ENCODE results near the gene IP6K1. TPM values are rescaled to one million over a fixed set of nuclear protein-coding genes. Genes with fewer than 3 reads are reported as not detected.
"Not testable (repeated sequence)": the region's sequence is repeated elsewhere in the genome, so short reads cannot be mapped to it uniquely, and the experiment has no call there.

Gene IP6K1
- total and polyA plus RNA-seq, 10 of the 15 experiments (the other 5 are each of a cell fraction or from before 2014, with no cell fraction given) = 1.3 to 30.6 (median 18.2) TPM

- H4K20me1 ChIP-seq (ENCODE audit: control insufficient read depth, insufficient read depth); FAIRE-seq; H2AFZ ChIP-seq (ENCODE audit: control insufficient read depth, low read depth, low read length); ATAC-seq; H3K27me3 ChIP-seq (replicated peaks in 1 of 2; ENCODE audit: control insufficient read depth in 2 of 2, insufficient read depth in 2 of 2, low read length in 1 of 2); H3K27ac ChIP-seq (ENCODE audit: control insufficient read depth, insufficient read depth); intact Hi-C loops (cut with micrococcal nuclease; ENCODE audit: unreplicated experiment); H3K4me1 ChIP-seq (ENCODE audit: control insufficient read depth, insufficient read depth, low read length); H3K9me3 ChIP-seq (replicated peaks; ENCODE audit: control insufficient read depth, insufficient read depth, low read length); H3K4me3 ChIP-seq; SMC1A ChIA-PET (ENCODE audit: uncharacterized antibody, unreplicated experiment); H3K9ac ChIP-seq (ENCODE audit: control insufficient read depth, insufficient read depth, low read length); CTCF ChIA-PET; H3K36me3 ChIP-seq (ENCODE audit: control insufficient read depth in 2 of 2, insufficient read depth in 2 of 2, low read length in 1 of 2); in situ Hi-C loops (cut with MboI); H3K4me2 ChIP-seq (ENCODE audit: control insufficient read depth, insufficient read depth); BruUV-seq (replicated peaks); DNase-seq (ENCODE audit: low read depth, low spot score); POLR2A ChIA-PET; RAD21 ChIA-PET (ENCODE audit: unreplicated experiment): not testable (repeated sequence)
- 62% methylated on average over 6 of the region's 6 CpGs for WGBS (ENCODE audit: insufficient coverage, insufficient replicate concordance, low lambda C conversion rate, missing lambda C conversion rate)
- H3K79me2 ChIP-seq (ENCODE audit: control insufficient read depth, insufficient read depth, low read length) = peaks cover 12% of the 10 kb centered on the region
These were observed 91.8 kb downstream of the IP6K1 start for GRCh38 chr3:49694409-49695070.

GRCh38 chr3:49691481-49691880, 94.9 kb downstream of the IP6K1 start:
- DNase-seq (ENCODE audit: low read depth, low spot score); H4K20me1 ChIP-seq (ENCODE audit: control insufficient read depth, insufficient read depth); intact Hi-C loops (cut with micrococcal nuclease; ENCODE audit: unreplicated experiment); FAIRE-seq; H3K9ac ChIP-seq (ENCODE audit: control insufficient read depth, insufficient read depth, low read length); POLR2A ChIA-PET; H3K36me3 ChIP-seq (ENCODE audit: control insufficient read depth in 2 of 2, insufficient read depth in 2 of 2, low read length in 1 of 2); H3K9me3 ChIP-seq (replicated peaks; ENCODE audit: control insufficient read depth, insufficient read depth, low read length); H3K4me3 ChIP-seq; SMC1A ChIA-PET (ENCODE audit: uncharacterized antibody, unreplicated experiment); ATAC-seq; H2AFZ ChIP-seq (ENCODE audit: control insufficient read depth, low read depth, low read length); H3K27ac ChIP-seq (ENCODE audit: control insufficient read depth, insufficient read depth); BruUV-seq (replicated peaks); H3K4me1 ChIP-seq (ENCODE audit: control insufficient read depth, insufficient read depth, low read length); H3K27me3 ChIP-seq (replicated peaks in 1 of 2; ENCODE audit: control insufficient read depth in 2 of 2, insufficient read depth in 2 of 2, low read length in 1 of 2); in situ Hi-C loops (cut with MboI); RAD21 ChIA-PET (ENCODE audit: unreplicated experiment); H3K4me2 ChIP-seq (ENCODE audit: control insufficient read depth, insufficient read depth): not testable (repeated sequence)
- CTCF ChIA-PET = interaction anchor here (0.8 kb wide), 1 partner anchor 152 kb away, joined by 3 read pairs; no protein-coding TSS in a partner anchor
- 85% methylated on average over 3 of the region's 3 CpGs for WGBS (ENCODE audit: insufficient coverage, insufficient replicate concordance, low lambda C conversion rate, missing lambda C conversion rate)
- peaks cover 14% of the 10 kb centered on the region for H3K79me2 ChIP-seq (ENCODE audit: control insufficient read depth, insufficient read depth, low read length)

- SMC1A ChIA-PET (ENCODE audit: uncharacterized antibody, unreplicated experiment); POLR2A ChIA-PET; H4K20me1 ChIP-seq (ENCODE audit: control insufficient read depth, insufficient read depth); H3K27ac ChIP-seq (ENCODE audit: control insufficient read depth, insufficient read depth); H3K9ac ChIP-seq (ENCODE audit: control insufficient read depth, insufficient read depth, low read length); H3K4me3 ChIP-seq; H2AFZ ChIP-seq (ENCODE audit: control insufficient read depth, low read depth, low read length); FAIRE-seq; DNase-seq (ENCODE audit: low read depth, low spot score); H3K27me3 ChIP-seq (replicated peaks in 1 of 2; ENCODE audit: control insufficient read depth in 2 of 2, insufficient read depth in 2 of 2, low read length in 1 of 2); BruUV-seq (replicated peaks); H3K36me3 ChIP-seq (ENCODE audit: control insufficient read depth in 2 of 2, insufficient read depth in 2 of 2, low read length in 1 of 2); intact Hi-C loops (cut with micrococcal nuclease; ENCODE audit: unreplicated experiment); H3K9me3 ChIP-seq (replicated peaks; ENCODE audit: control insufficient read depth, insufficient read depth, low read length); H3K4me1 ChIP-seq (ENCODE audit: control insufficient read depth, insufficient read depth, low read length); ATAC-seq; RAD21 ChIA-PET (ENCODE audit: unreplicated experiment); in situ Hi-C loops (cut with MboI): not testable (repeated sequence)
- CTCF ChIA-PET = interaction anchor here (0.8 kb wide), 1 partner anchor 151 kb away, joined by 3 read pairs; no protein-coding TSS in a partner anchor
- 0 out of 2 replicates have a peak overlapping the region, but pooled peaks have one; percentile 77 for H3K4me2 ChIP-seq (ENCODE audit: control insufficient read depth, insufficient read depth)
- H3K79me2 ChIP-seq (ENCODE audit: control insufficient read depth, insufficient read depth, low read length) = peaks cover 14% of the 10 kb centered on the region
- 97% methylated on average over 3 of the region's 3 CpGs for WGBS (ENCODE audit: insufficient coverage, insufficient replicate concordance, low lambda C conversion rate, missing lambda C conversion rate)
These were observed 95.5 kb downstream of the IP6K1 start for GRCh38 chr3:49690856-49691255.

- SMC1A ChIA-PET (ENCODE audit: uncharacterized antibody, unreplicated experiment); H3K4me1 ChIP-seq (ENCODE audit: control insufficient read depth, insufficient read depth, low read length); in situ Hi-C loops (cut with MboI); H3K9me3 ChIP-seq (replicated peaks; ENCODE audit: control insufficient read depth, insufficient read depth, low read length); intact Hi-C loops (cut with micrococcal nuclease; ENCODE audit: unreplicated experiment); DNase-seq (ENCODE audit: low read depth, low spot score); RAD21 ChIA-PET (ENCODE audit: unreplicated experiment); FAIRE-seq; H3K36me3 ChIP-seq (ENCODE audit: control insufficient read depth in 2 of 2, insufficient read depth in 2 of 2, low read length in 1 of 2); H3K27me3 ChIP-seq (replicated peaks in 1 of 2; ENCODE audit: control insufficient read depth in 2 of 2, insufficient read depth in 2 of 2, low read length in 1 of 2); H4K20me1 ChIP-seq (ENCODE audit: control insufficient read depth, insufficient read depth): not testable (repeated sequence)
- H3K79me2 ChIP-seq (ENCODE audit: control insufficient read depth, insufficient read depth, low read length) = peaks cover 14% of the 10 kb centered on the region
- 8% methylated on average over 15 of the region's 16 CpGs for WGBS (ENCODE audit: insufficient coverage, insufficient replicate concordance, low lambda C conversion rate, missing lambda C conversion rate)
- H3K4me2 ChIP-seq (ENCODE audit: control insufficient read depth, insufficient read depth) = peak overlapping the region; percentile 77
- H2AFZ ChIP-seq (ENCODE audit: control insufficient read depth, low read depth, low read length) = peak overlapping the region; percentile 98; the same call in 1 of the 2 replicates
- ChIA-PET POLR2A (interaction anchor here (0.5 to 1.1 kb wide), 2 partner anchors 58 to 125 kb away, joined by 3 to 5 read pairs; no protein-coding TSS in a partner anchor), CTCF (interaction anchor here (1.3 kb wide), 1 partner anchor 150 kb away, joined by 3 read pairs; no protein-coding TSS in a partner anchor)
- peak overlapping the region; percentile 62 for H3K4me3 ChIP-seq
- H3K9ac ChIP-seq (ENCODE audit: control insufficient read depth, insufficient read depth, low read length) = peak overlapping the region; percentile 91
- peak overlapping the region; percentile 89 for H3K27ac ChIP-seq (ENCODE audit: control insufficient read depth, insufficient read depth)
- TSS peak; percentile 52 for BruUV-seq (replicated peaks)
- peak; percentile 2; the same call in 2 of the 3 replicates for ATAC-seq
These were observed 96.3 kb downstream of the IP6K1 start for GRCh38 chr3:49689908-49690624.
